Measurements from ENCODE around the gene TIMM50.
"Not testable (repeated sequence)": the region's sequence is repeated elsewhere in the genome, so short reads cannot be mapped to it uniquely, and the experiment has no call there.

Gene TIMM50

GRCh38 chr19:39470724-39471339 is 9.8 kb upstream of the TIMM50 start:
- no peak for DNase-seq

DNA sequence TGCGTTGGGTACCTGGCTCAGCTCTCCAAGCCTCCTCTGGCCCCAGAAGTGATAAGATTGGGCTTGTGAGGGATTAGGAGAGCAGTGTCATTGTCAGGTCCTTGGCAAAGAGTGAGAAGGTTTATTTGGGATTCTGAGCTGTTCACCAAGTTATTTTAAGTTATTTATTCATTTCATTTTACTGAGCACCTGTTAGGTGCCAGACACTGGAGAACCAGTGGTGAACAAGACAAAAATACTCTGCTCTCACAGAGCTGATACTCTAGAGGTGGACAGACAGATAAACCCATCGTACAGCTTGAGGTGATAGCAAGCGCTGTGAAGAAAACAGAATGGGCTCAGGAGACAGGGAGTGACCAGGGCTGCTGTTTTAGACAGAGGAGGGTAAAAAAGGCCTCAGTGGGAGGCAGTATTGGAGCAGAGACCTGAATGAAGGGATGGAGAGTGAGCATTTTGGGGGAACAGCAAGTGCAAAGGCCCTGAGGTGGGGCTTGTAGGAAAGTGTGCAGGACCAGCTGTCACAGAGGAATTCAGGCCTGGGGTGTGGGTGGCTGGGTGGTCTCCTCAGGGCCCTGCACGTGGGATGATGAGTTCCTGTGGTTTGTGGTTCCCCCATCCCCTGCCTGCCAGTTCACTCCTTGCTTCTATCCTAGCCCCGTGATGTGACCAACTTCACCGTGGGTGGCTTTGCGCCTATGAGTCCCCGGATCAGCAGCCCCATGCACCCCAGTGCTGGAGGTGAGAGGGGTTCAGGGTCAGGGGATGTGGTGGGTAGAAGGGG is 8.7 kb upstream of the TIMM50 start:
- DNase-seq = no peak

DNA sequence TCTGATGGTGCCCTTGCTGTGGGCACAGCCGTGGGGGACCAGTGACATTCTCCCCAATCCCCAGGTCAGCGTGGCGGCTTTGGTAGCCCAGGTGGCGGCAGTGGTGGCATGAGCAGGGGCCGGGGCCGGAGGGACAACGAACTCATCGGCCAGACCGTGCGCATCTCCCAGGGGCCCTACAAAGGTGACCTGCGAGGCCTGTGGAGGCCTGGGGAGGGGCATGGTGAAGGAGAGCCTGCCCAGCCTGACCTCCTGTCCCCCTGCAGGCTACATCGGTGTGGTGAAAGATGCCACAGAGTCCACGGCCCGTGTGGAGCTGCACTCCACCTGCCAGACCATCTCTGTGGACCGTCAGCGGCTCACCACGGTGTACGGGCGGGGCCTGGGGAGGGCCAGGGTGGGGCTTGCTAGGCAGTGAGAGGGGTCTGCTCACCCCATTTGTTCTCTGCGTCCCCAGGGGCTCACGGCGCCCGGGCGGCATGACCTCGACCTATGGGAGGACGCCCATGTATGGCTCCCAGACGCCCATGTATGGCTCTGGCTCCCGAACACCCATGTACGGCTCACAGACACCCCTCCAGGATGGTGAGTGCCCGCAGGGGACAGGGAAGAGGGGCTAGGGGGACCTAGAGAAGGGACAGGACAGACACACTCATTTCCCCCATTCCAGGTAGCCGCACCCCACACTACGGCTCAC is 7.7 kb upstream of the TIMM50 start:
- no peak for DNase-seq

DNA sequence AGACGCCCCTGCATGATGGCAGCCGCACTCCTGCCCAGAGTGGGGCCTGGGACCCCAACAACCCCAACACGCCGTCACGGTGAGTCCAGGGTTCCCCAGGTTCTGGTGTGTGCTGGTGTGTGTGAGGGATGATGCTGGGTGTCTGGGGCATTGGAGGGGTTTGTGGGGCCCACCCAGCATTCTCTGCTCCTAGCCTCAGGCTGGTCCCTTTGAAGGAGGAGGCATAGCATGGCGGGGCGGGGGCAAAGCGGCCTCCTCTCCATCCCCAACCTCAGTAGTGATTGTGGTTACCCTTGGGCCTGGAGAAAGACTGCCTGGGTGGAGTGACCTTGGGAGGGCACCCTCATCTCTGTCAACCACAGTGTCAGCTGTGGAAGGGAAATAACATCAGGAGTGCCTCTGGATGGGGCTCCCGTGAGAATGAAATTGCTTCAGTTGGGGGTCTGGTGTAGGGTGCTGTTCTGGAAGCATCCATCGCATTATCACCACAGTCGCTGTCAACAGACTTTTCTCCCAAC is 7.1 kb upstream of the TIMM50 start:
- no peak for DNase-seq

DNA sequence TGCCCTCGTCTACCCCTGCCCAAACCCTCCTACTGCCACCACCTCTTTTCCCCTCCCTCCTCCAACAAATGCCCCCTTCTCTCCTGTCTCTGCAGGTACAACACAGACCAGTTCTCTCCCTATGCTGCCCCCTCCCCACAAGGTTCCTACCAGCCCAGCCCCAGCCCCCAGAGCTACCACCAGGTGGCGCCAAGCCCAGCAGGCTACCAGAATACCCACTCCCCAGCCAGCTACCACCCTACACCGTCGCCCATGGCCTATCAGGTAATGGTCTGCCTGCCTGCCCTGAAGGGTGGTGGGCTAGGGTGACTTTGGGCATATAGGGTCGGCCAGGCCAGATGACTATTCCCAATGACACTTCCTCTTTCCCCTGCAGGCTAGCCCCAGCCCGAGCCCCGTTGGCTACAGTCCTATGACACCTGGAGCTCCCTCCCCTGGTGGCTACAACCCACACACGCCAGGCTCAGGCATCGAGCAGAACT is 6.5 kb upstream of the TIMM50 start:
- peak in 1 of 2 experiments; percentile 33 for DNase-seq

DNA sequence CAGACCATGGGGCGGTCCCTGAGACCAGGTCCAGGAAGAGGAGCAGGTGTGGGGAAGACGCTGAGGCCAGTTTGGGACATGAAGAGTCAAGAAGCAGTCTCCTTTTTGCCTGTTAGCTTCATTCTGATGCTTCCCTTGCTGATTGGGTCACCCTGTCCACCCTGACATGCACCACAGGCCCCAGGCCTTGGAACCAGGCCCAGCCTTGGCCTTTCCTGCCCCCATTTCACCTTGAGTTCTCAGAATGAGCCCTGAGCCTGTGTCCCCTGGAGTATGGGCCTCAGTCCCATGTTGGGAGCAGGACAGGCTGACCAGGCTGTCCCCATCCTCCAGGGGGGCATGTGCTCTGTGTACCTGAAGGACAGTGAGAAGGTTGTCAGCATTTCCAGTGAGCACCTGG is 4.9 kb upstream of the TIMM50 start:
- DNase-seq = no peak

DNA sequence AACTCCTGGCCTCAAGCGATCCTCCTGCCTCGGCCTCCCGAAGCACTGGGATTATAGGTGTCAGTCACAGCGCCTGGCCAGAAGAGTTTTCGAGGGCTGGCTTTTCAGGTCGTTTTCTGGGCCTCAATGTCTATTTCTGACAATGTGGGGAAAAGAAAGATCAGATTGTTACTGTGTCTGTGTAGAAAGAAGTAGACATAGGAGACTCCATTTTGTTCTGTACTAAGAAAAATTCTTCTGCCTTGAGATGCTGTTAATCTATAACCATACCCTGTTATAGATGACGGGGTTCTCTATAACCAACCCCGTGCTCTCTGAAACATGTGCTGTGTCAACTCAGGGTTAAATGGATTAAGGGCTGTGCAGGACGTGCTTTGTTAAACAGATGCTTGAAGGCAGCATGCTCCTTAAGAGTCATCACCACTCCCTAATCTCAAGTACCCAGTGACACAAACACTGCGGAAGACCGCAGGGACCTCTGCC is 1.3 kb upstream of the TIMM50 start:
- not testable (repeated sequence) for DNase-seq

- no peak for DNase-seq
Measured at GRCh38 chr19:39479916-39480315, 722 bp upstream of the TIMM50 start.

GRCh38 chr19:39481229-39481545 is 549 bp downstream of the TIMM50 start:
- DNase-seq = no peak

- no peak for DNase-seq
Measured at GRCh38 chr19:39481676-39482075, 1.0 kb downstream of the TIMM50 start.

DNA sequence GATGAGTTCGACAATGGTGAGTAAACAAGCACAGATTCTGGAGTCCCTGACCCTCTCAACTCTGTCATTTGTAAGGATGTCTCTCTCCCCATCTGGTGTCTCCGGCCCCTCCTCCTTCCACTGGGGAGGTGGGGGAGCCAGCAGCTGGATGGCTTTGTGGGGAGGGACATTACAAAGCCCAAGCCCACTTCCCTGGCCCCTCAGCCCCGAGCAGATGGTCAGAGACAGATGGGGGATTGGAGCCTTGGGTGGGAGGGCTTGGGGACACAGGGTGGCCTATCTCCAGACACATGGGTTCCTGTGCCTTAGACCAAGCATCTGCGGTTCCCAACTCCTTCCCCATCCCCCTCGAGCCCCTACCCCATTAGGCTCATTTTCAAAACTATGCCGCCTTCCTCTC is 2.5 kb downstream of the TIMM50 start:
- DNase-seq = no peak

DNA sequence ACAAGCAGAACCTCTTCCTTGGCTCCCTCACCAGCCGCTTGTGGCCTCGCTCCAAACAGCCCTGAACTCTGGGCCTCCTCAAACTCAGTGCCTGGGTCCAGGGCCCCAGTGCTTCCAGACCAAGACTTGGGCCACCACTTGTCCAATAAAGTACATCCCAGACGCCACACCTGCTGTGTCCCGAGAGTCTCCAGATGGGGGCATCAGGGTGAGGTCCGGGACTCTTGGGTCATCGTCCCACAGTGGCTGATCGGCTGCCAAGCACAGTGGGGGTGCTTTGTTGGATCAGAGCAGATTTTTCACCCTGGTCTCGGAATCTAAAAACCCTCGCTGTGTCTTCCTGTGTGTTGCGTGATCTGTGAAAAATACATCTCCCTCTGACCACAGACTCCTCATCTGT is 9.1 kb downstream of the TIMM50 start:
- no peak for DNase-seq

GRCh38 chr19:39492225-39492624 is 11.6 kb downstream of the TIMM50 start:
- DNase-seq = no peak

GRCh38 chr19:39492788-39493187 is 12.2 kb downstream of the TIMM50 start:
- DNase-seq = no peak

- no peak for DNase-seq
Measured at GRCh38 chr19:39494661-39495060, 14.0 kb downstream of the TIMM50 start.

DNA sequence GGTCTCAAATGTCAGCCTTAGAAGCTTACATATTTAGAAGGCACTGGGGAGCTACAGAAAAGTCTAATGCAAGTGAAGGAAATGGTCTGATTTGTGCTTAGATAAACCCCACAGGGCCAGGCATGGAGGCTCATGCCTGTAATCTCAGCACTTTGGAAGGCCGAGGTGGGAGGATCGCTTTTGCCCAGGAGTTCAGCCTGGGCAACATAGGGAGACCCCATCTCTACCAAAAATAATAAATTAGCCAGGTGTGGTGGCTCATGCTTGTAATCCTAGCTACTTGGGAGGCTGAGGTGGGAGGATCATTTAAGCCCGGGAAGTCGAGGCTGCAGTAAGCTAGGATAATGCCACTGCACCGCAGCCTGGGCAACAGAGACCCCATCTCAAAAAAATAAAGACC is 15.4 kb downstream of the TIMM50 start:
- DNase-seq = no peak

DNA sequence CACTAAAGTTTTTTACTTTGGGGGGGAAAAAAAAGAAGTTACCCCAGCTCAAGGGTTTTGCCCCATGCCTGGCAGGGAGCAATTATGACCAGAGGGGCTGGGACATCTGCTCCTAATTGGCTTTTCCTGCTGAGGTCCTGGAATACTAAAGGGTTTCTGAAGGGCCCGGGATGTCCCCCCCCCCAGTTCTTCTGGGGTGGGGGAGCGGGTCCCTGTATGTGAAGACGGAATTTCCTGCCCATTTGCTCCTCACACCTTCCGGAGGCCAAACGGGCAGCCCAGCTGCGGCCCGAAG is 17.0 kb downstream of the TIMM50 start:
- DNase-seq = no peak

- peak in 1 of 2 experiments; percentile 72 for DNase-seq
Measured at GRCh38 chr19:39497996-39498797, 17.6 kb downstream of the TIMM50 start.

GRCh38 chr19:39498798-39499642 is 18.4 kb downstream of the TIMM50 start, which contains the start of gene DLL3:
Gene DLL3, plus strand, starts transcription at chr19:39498947. Its CDS starts 28 bp downstream, at chr19:39498975.
- no peak for DNase-seq

GRCh38 chr19:39499932-39500331 is 19.3 kb downstream of the TIMM50 start:
- no peak for DNase-seq

GRCh38 chr19:39500543-39500942 is 19.9 kb downstream of the TIMM50 start:
- no peak for DNase-seq

DNA sequence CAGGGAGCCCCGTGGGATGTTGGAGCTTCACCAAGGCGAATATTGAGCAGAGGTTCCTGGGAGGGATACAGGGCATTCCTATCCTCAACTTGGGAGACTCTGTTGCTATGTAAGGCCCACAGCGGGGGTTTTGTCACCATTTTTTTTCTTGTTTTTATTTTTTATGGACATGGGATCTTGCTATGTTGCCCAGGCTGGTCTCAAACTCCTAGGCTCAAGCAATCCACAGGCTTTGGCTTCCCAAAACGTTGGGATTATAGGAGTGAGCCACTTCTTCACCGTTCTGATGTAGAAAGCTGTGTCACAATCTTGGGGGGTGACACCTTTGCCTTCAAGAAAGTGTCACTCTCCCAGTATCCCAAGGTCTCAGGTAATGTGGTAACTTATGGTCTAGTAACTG is 20.7 kb downstream of the TIMM50 start:
- no peak for DNase-seq
